ENCODE measurements around the gene CR1L.
"Not testable (repeated sequence)": the region's sequence is repeated elsewhere in the genome, so short reads cannot be mapped to it uniquely, and the experiment has no call there.

CR1L gene

DNA sequence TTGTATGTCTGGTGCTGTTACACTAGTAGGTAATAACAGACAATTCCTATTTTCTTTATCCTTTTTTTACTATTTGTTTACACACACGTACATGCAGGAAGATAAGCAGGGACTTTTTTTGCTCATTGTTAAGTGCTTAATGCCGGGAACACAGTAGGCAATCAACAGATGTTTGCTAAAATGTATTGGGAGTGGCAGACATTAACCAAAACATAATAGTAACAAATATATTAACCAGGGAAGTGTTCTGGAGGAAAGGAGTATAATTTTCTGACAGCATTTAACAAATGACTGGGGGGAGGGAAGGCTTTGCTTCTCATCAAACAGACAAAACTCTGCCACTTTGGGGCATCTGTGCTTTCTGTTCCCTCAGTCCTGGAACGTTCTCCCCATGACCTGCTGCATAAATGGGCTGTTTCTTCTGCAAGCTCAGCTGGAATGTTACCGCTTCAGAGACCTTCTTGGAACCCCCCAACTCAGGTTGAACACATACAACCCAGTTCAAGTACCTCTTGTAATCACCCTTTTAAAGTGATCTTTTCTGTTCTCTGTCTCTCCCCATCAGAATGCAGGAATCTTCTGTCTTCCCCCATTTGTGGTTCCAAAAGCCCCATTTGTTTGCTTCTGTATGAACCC lies 2.1 kb downstream of the CR1L start:
- DNase-seq: no peak

DNA sequence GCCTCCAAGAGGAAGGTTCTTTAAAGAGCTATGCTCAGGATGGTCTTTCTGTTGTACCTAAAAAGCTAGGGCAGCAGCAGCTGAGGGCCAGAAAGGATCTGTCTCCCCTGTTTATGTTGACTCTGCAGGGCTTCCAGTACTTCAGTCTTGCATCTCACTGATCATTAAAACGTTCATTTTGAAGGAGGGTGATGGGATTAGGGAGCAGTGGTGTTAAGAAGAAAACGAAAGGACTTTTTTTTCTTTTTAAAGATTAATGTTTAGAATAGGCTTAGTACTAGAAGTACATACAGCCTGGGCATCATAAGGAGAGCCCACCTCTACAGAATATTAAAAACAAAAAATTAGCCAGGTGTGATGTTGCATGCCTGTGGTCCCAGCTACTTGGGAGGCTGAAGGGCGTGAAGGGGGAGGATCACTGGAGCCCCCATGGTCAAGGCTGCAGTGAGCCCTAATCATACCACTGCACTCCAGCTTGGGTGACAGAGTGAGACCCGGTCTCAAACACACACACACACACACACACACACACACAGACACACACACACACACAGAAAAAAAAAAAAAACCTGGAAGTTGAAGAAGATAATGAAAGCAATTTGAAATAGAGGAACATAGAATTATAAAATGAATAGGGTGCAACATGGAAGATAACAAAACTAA lies 2.9 kb downstream of the CR1L start:
- no peak for DNase-seq

- DNase-seq: no peak
Measured at GRCh38 chr1:207648334-207649209, 3.6 kb downstream of the CR1L start.

GRCh38 chr1:207649210-207649753 lies 4.3 kb downstream of the CR1L start:
- DNase-seq: no peak

- no peak for DNase-seq
Measured at GRCh38 chr1:207649865-207650580, 5.1 kb downstream of the CR1L start.

- DNase-seq: no peak
Measured at GRCh38 chr1:207651583-207651982, 6.7 kb downstream of the CR1L start.

DNA sequence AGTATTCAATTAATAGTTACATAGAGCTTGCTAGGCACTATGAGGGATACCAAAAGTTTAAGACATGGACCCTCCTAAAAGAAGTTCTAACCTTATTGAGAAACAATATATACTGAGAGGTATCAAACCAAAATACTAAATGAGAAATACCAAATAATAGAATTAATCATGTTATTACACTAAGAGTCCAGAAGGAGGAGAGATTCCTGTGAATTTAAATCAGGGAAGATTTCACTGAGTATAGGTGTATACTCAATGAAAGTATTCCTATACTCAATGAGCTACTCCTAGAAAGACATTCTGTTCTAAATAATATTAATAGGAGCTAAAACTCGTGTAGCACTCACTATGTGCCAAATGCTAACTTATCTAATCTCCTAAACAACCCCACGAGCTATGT lies 9.4 kb downstream of the CR1L start:
- DNase-seq: no peak

GRCh38 chr1:207658408-207658807 lies 13.5 kb downstream of the CR1L start:
- no peak for DNase-seq

DNA sequence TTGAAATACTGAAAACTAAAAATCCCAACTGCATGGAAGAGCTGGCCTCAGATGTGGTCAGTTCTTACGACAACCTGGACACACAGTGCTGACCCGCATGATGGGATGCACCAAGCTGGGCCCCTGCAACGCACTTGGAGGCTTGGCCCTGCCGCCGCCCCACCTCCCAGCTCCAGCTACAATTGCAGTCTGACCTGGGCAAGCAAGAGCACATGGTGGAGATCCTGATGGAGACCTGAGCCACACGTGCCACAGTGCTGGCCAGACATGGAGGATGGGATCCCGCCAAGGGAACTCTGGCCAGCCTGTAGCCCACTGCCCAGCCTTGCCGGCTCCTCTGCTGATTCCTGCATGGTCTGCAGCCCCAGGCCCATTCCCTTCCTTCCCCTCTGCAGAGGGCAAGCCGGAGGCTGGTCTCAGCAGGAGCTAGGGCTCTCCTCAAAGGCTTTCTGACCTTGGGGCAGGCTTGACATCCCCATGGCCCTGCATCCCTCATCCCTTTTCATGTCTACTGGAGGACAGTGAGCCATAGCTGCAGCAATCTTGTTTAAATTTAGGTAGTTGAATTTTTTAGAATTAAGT lies 14.1 kb downstream of the CR1L start:
- DNase-seq: no peak

- DNase-seq: no peak
Measured at GRCh38 chr1:207659545-207660153, 14.7 kb downstream of the CR1L start.

DNA sequence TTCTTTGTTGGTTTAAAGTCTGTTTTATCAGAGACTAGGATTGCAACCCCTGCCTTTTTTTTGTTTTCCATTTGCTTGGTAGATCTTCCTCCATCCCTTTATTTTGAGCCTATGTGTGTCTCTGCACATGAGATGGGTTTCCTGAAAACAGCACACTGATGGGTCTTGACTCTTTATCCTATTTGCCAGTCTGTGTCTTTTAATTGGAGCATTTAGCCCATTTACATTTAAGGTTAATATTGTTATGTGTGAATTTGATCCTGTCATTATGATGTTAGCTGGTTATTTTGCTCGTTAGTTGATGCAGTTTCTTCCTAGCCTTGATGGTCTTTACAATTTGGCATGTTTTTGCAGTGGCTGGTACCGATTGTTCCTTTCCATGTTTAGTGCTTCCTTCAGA lies 16.5 kb downstream of the CR1L start:
- DNase-seq: not testable (repeated sequence)

DNA sequence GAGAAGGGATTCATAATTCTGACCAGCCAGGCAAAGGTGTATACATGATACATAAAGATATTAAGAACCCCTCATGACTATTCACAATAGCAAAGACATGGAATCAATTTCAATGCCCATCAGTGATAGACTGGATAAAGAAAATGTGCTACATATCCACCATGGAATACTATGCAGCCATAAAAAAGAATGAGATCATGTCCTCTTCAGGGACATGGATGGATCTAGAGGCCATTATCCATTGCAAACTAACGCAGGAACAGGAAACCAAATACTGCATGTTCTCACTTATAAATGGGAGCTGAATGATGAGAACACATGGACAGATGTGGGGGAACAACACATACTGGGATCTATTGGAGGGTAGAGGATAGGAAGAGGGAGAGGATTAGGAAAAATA lies 21.4 kb downstream of the CR1L start:
- no peak for DNase-seq

- no peak for DNase-seq
Measured at GRCh38 chr1:207669528-207670009, 24.6 kb downstream of the CR1L start.

DNA sequence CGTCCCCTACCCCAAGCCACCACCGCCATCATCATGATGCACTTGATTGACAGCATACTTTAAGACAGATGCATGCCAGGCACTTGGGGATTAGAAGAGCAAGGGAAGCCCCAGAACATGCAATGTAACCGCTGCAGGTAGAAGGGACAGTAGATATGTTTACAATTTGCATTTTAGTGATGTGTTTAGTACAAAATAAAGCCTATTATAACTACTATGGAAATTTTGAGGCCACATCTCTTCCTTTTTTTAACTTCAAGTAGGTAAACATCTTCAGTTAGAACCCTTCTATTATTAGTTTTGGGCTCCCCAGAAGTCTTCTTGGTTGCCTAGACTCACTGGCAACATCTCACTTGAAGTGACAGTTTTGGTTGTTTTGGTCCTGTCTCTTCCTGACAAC lies 25.3 kb downstream of the CR1L start:
- no peak for DNase-seq

DNA sequence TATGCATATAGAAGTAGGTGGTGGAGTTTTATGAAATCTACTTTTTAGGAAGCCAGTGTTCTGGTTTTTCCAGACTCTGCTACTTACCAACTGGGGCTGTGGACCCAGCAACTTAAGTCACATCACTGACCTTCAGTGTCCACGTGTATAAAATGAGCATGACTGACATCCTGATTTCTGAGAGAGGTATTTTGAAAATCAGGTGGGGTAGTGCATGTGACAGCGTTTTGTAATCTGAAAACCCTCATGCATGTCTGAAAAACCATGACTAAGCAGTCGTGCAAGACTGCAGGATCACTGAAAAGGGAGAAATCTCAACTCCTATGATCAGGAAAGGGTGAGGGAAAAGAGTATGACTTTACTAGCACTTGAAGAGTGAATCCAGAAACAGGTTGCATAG lies 26.1 kb downstream of the CR1L start:
- DNase-seq: no peak

GRCh38 chr1:207672522-207673130 lies 27.7 kb downstream of the CR1L start:
- DNase-seq: no peak

DNA sequence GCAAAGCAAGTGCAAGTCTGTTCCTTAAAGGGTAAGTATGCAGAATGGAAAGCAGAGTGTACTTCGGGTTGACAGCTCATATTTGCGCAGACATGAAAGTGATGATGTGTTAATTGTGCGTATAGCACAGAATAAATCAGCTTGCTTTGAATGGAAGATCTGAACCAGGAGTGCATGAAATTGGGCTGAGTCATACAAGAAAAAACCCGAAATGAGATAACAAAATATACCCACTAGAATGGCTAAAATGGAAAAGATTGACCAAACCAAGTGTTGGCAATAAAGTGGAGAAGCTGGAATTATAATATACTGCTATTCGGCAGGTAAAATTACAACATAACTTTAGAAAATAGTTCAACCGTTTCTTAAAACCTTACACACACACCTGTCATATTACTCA lies 28.5 kb downstream of the CR1L start:
- DNase-seq: peak; percentile 43

DNA sequence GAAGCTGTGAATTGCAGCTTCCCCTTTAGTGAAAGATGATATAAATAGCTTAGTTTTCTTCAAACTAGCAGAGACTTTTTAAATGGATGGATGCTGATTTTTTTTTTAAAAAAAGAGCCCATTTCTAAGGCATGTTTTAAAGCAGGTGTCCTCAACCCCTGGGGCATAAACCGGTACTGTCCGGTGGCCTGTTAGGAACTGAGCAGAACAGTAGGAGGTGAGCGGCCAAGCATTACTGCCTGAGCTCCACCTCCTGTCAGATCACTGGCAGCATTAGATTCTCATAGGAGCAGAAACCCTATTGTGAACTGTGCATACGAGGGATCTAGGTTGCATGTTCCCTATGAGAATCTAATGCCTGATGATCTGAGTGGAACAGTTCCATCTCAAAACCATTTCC lies 31.2 kb downstream of the CR1L start:
- no peak for DNase-seq

DNA sequence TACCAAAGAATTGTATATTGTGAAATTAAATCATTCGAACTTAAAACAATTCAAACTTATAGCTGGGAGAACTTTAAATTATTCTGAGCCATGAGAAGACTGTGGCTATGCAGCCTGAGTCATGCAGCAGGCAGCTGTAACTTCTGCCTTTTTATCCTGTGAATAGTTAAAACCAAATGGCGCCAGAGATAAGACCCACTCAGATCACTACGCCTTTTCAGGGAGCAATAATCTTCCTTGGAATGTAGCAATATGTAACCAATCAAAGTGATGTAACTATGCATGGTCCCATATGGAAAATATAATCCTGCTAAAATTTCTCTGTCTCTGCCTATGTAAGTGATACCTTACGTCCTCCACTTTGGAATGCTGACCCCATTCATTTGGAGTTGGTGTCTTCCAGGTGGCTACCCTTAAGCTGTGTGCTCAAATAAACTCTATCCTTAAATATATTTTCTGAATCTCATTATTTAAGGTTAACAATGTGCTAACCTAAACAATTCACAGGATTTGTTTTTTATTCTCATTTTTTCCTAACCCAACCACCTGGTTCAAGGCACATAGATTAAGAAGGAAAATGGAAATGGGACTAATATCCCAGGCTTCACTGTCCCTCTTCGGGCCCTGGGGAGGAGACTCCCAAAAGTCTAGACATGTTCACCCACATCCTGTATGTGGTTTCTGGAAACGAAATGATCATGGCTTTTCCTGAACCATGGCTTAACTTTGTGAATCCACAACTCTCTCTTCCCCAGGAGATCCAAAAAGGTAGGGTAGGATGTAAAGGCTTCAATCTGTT lies 35.9 kb downstream of the CR1L start:
- peak; percentile 80 for DNase-seq

- DNase-seq: not testable (repeated sequence)
Measured at GRCh38 chr1:207682872-207683434, 38.0 kb downstream of the CR1L start.

Data from NCI-H226 (cell line).